ENCODE measurements around the gene ATP1A2. TPM values are rescaled to one million over a fixed set of nuclear protein-coding genes. Genes with fewer than 3 reads are reported as not detected.
A peak's percentile ranks its signal among the peaks of the same experiment; 100 is the strongest.

The ATP1A2 gene
- total RNA-seq, 1 donor from 2014 or later: 401 TPM

GRCh38 chr1:160086456-160086892 is 29.1 kb upstream of the ATP1A2 start:
- H3K27ac ChIP-seq (replicated peaks): peak overlapping the region; percentile 55
- no peak for TF ChIP-seq CTCF (IDR thresholded peaks at IDR 0.05; ENCODE audit: borderline replicate concordance)
- H3K4me1 ChIP-seq: peaks cover 10% of the 10 kb centered on the region
- peaks cover 31% of the 10 kb centered on the region for H3K27me3 ChIP-seq (ENCODE audit: low read depth)
- H3K4me3 ChIP-seq: no peak overlapping the region
- no peak for DNase-seq
- peaks cover 10% of the 10 kb centered on the region for H3K36me3 ChIP-seq
- H3K9me3 ChIP-seq (replicated peaks): no peaks in the 10 kb centered on the region
- intact Hi-C loops (cut with micrococcal nuclease): no loop called here

- intact Hi-C loops (cut with micrococcal nuclease): no loop called here
- DNase-seq: no peak
- Histone ChIP-seq H3K4me1 (peaks cover 10% of the 10 kb centered on the region), H3K9me3 (replicated peaks) (no peaks in the 10 kb centered on the region), H3K27ac (replicated peaks) (peak overlapping the region; percentile 55), H3K27me3 (ENCODE audit: low read depth) (peaks cover 24% of the 10 kb centered on the region), H3K36me3 (peaks cover 16% of the 10 kb centered on the region), H3K4me3 (no peak overlapping the region)
- TF ChIP-seq CTCF (IDR thresholded peaks at IDR 0.05; ENCODE audit: borderline replicate concordance): no peak
These were observed 28.4 kb upstream of the ATP1A2 start for GRCh38 chr1:160087118-160087662.

GRCh38 chr1:160089883-160090282 is 25.7 kb upstream of the ATP1A2 start:
- Histone ChIP-seq H3K36me3 (peaks cover 32% of the 10 kb centered on the region), H3K27ac (replicated peaks) (no peak overlapping the region), H3K9me3 (replicated peaks) (no peaks in the 10 kb centered on the region), H3K4me1 (no peaks in the 10 kb centered on the region), H3K27me3 (ENCODE audit: low read depth) (no peaks in the 10 kb centered on the region), H3K4me3 (no peak overlapping the region)
- intact Hi-C loops (cut with micrococcal nuclease): no loop called here
- no peak for TF ChIP-seq CTCF (IDR thresholded peaks at IDR 0.05; ENCODE audit: borderline replicate concordance)
- no peak for DNase-seq

- H3K9me3 ChIP-seq (replicated peaks): no peaks in the 10 kb centered on the region
- TF ChIP-seq CTCF (IDR thresholded peaks at IDR 0.05; ENCODE audit: borderline replicate concordance): no peak
- H3K27me3 ChIP-seq (ENCODE audit: low read depth): no peaks in the 10 kb centered on the region
- intact Hi-C loops (cut with micrococcal nuclease): no loop called here
- H3K27ac ChIP-seq (replicated peaks): no peak overlapping the region
- DNase-seq: no peak
- H3K36me3 ChIP-seq: peaks cover 32% of the 10 kb centered on the region
- no peak overlapping the region for H3K4me3 ChIP-seq
- H3K4me1 ChIP-seq: no peaks in the 10 kb centered on the region
These were observed 24.8 kb upstream of the ATP1A2 start for GRCh38 chr1:160090760-160091159.

GRCh38 chr1:160091666-160092223 is 23.8 kb upstream of the ATP1A2 start:
- H3K4me3 ChIP-seq: no peak overlapping the region
- DNase-seq: no peak
- H3K27ac ChIP-seq (replicated peaks): no peak overlapping the region
- H3K36me3 ChIP-seq: peaks cover 32% of the 10 kb centered on the region
- H3K9me3 ChIP-seq (replicated peaks): no peaks in the 10 kb centered on the region
- intact Hi-C loops (cut with micrococcal nuclease): no loop called here
- no peaks in the 10 kb centered on the region for H3K27me3 ChIP-seq (ENCODE audit: low read depth)
- H3K4me1 ChIP-seq: peaks cover 6% of the 10 kb centered on the region
- no peak for TF ChIP-seq CTCF (IDR thresholded peaks at IDR 0.05; ENCODE audit: borderline replicate concordance)

Data from left ventricle myocardium inferior (tissue), 1 donor.